KMS-11 (cell line): ENCODE results near the gene PARVG.

Source experiments
- H2AFZ ChIP-seq: fragments of 200-600 bp; sonication (generic); 2 replicates; pipeline ENCODE4 v1.6.1; 2016; ENCODE audit warnings: antibody characterized with exemption, mixed run types, low read depth
- H3K27ac ChIP-seq: fragments of 200-600 bp; sonication (generic); 2 replicates; pipeline ENCODE4 v1.6.1; 2016; ENCODE audit warnings: mild to moderate bottlenecking, mixed run types
- H3K27me3 ChIP-seq: fragments of 200-600 bp; sonication (generic); 2 replicates; pipeline ENCODE4 v1.6.1; 2017; ENCODE audit warnings: mild to moderate bottlenecking, low read depth, mixed run types, moderate library complexity; ENCODE audit not compliant: insufficient read depth
- H3K36me3 ChIP-seq: fragments of 200-600 bp; sonication (generic); 2 replicates; pipeline ENCODE4 v1.6.1; 2017; ENCODE audit warnings: mild to moderate bottlenecking, mixed run types; ENCODE audit not compliant: insufficient read depth
- H3K4me1 ChIP-seq: fragments of 200-600 bp; sonication (generic); 2 replicates; pipeline ENCODE4 v1.6.1; 2016; ENCODE audit warnings: mild to moderate bottlenecking, low read depth, mixed run types; ENCODE audit not compliant: poor library complexity, severe bottlenecking
- H3K4me2 ChIP-seq: fragments of 200-600 bp; sonication (generic); 2 replicates; pipeline ENCODE4 v1.7.0; 2016; ENCODE audit warnings: mild to moderate bottlenecking, mixed run types
- H3K4me3 ChIP-seq: fragments of 200-600 bp; sonication (generic); IDR thresholded peaks from 2 replicates; pipeline ENCODE4 v1.6.1; 2017; ENCODE audit warnings: low read depth, low read length, mixed read lengths; ENCODE audit not compliant: insufficient read depth
- H3K79me2 ChIP-seq: fragments of 200-600 bp; sonication (generic); 2 replicates; pipeline ENCODE4 v1.6.1; 2016; ENCODE audit warnings: low read depth, mixed run types; ENCODE audit not compliant: insufficient read depth
- H3K9ac ChIP-seq: fragments of 200-600 bp; sonication (generic); 2 replicates; pipeline ENCODE4 v1.6.1; 2016; ENCODE audit warnings: mild to moderate bottlenecking, mixed run types
- H4K20me1 ChIP-seq: fragments of 200-600 bp; sonication (generic); 2 replicates; pipeline ENCODE4 v1.6.1; 2016; ENCODE audit warnings: mild to moderate bottlenecking, mixed run types; ENCODE audit not compliant: insufficient read depth
- CTCF ChIP-seq: fragments of 200-600 bp; sonication (generic); conservative IDR thresholded peaks from 2 replicates; pipeline ENCODE4 v1.6.1; 2017; ENCODE audit warnings: low read depth, mild to moderate bottlenecking, antibody characterized with exemption, low read length, moderate library complexity, mixed read lengths

The PARVG gene

GRCh38 chr22:44137415-44137814, 43.3 kb upstream of the PARVG start:
- no peaks in the 10 kb centered on the region for H3K36me3 ChIP-seq
- no peak overlapping the region for H3K4me3 ChIP-seq
- no peaks in the 10 kb centered on the region for H3K79me2 ChIP-seq
- no peaks in the 10 kb centered on the region for H4K20me1 ChIP-seq
- peaks cover 13% of the 10 kb centered on the region for H3K4me1 ChIP-seq
- H3K27me3 ChIP-seq = no peaks in the 10 kb centered on the region
- H2AFZ ChIP-seq = no peak overlapping the region
- H3K27ac ChIP-seq = no peak overlapping the region
- no peak for TF ChIP-seq CTCF
- H3K4me2 ChIP-seq = no peak overlapping the region
- no peak overlapping the region for H3K9ac ChIP-seq

GRCh38 chr22:44139773-44140172, 41.0 kb upstream of the PARVG start:
- no peak overlapping the region for H3K4me2 ChIP-seq
- H3K4me1 ChIP-seq = peaks cover 13% of the 10 kb centered on the region
- no peaks in the 10 kb centered on the region for H3K27me3 ChIP-seq
- H4K20me1 ChIP-seq = no peaks in the 10 kb centered on the region
- no peak overlapping the region for H3K9ac ChIP-seq
- no peak for TF ChIP-seq CTCF
- H3K36me3 ChIP-seq = no peaks in the 10 kb centered on the region
- H3K79me2 ChIP-seq = no peaks in the 10 kb centered on the region
- no peak overlapping the region for H2AFZ ChIP-seq
- H3K4me3 ChIP-seq = no peak overlapping the region
- H3K27ac ChIP-seq = no peak overlapping the region

- TF ChIP-seq CTCF = no peak
- Histone ChIP-seq H3K9ac (no peak overlapping the region), H2AFZ (no peak overlapping the region), H4K20me1 (no peaks in the 10 kb centered on the region), H3K27me3 (no peaks in the 10 kb centered on the region), H3K4me2 (no peak overlapping the region), H3K27ac (no peak overlapping the region), H3K36me3 (no peaks in the 10 kb centered on the region), H3K79me2 (no peaks in the 10 kb centered on the region), H3K4me3 (no peak overlapping the region), H3K4me1 (no peaks in the 10 kb centered on the region)
These were observed 38.2 kb upstream of the PARVG start for GRCh38 chr22:44142421-44143104.

- Histone ChIP-seq H3K36me3 (no peaks in the 10 kb centered on the region), H3K4me3 (no peak overlapping the region), H4K20me1 (no peaks in the 10 kb centered on the region), H3K9ac (no peak overlapping the region), H3K27me3 (no peaks in the 10 kb centered on the region), H3K27ac (no peak overlapping the region), H3K79me2 (no peaks in the 10 kb centered on the region), H3K4me2 (no peak overlapping the region), H2AFZ (no peak overlapping the region), H3K4me1 (no peaks in the 10 kb centered on the region)
- TF ChIP-seq CTCF = no peak
These were observed 37.6 kb upstream of the PARVG start for GRCh38 chr22:44143105-44143474.
